Esophagus squamous epithelium (tissue), 4 donors: ENCODE data around the gene CAPN8.

Experiments
- CTCF ChIP-seq, 6 experiments: fragments of 450-650 bp in 4 of 6; fragments of 200-600 bp in 2 of 6; sonication (generic) in 2 of 6; IDR thresholded peaks; one replicate each; pipeline ENCODE4 v1.5.1; 2016 to 2019; ENCODE audit warnings: antibody characterized with exemption in 6 of 6, mild to moderate bottlenecking in 4 of 6, moderate library complexity in 4 of 6
- POLR2A ChIP-seq, 4 donors: fragments of 450-650 bp; IDR thresholded peaks; one replicate each; pipeline ENCODE4 v1.6.1; 2017; ENCODE audit warnings: antibody characterized with exemption in 4 of 4, mild to moderate bottlenecking in 4 of 4, moderate library complexity in 3 of 4

GRCh38 chr1:223521150-223521549 lies 144.4 kb downstream of the CAPN8 start:
- no peak for TF ChIP-seq POLR2A (IDR thresholded peaks at IDR 0.05)
- no peak for TF ChIP-seq CTCF (IDR thresholded peaks at IDR 0.05)
